K562 (cell line): ENCODE data around the gene PCDHGB1. TPM values are rescaled to one million over a fixed set of nuclear protein-coding genes. Genes with fewer than 3 reads are reported as not detected.

Experiments
- ATAC-seq: fragments of 200-7000 bp; cut with Tn5 transposase; 3 replicates; pipeline ENCODE4 v1.9.1; 2020; ENCODE audit warnings: moderate library complexity
- BruUV-seq: library from RNA; stranded (reverse); fragments of 400-500 nt; replicated peaks from 2 replicates; lab custom pipeline; 2021; lab: Mats Ljungman, UMichigan
- CTCF ChIA-PET: fragments of 300-600 bp; formaldehyde crosslinking; extraction: SDS; loops from one replicate; lab custom pipeline; 2021; ENCODE audit warnings: low intra/inter-chr PET ratio; lab: Yijun Ruan, JAX
- POLR2A ChIA-PET: fragments of 300-600, 350-650 bp; sonication (Branson Sonifier 250); formaldehyde crosslinking; extraction: SDS; loops from one replicate; lab custom pipeline; 2021; ENCODE audit warnings: antibody characterized with exemption, inconsistent platforms; lab: Yijun Ruan, JAX
- DNase-seq, 4 experiments: peaks; one replicate each; pipeline versions ENCODE4 v3.0.0 to v3.0.0-alpha.2; 2011 to 2018; ENCODE audit warnings: low spot score in 3 of 4, mixed read lengths in 3 of 4; ENCODE audit errors: extremely low read depth in 1 of 4
- FAIRE-seq: peaks from 2 replicates; lab custom pipeline; 2011; peaks lifted over from hg19 to GRCh38; lab: Jason Lieb, UNC
- H2AFZ ChIP-seq: 2 replicates; pipeline ENCODE4 v1.6.0; 2011; ENCODE audit warnings: low read depth, low read length, control low read depth, inconsistent platforms
- H3K27ac ChIP-seq: fragments of 200-600 bp; 3 replicates; pipeline ENCODE4 v1.8.0; 2011; ENCODE audit warnings: low read depth, mild to moderate bottlenecking, control low read depth, inconsistent platforms, low read length, moderate library complexity, mixed read lengths; ENCODE audit errors: extremely low read depth
- H3K27me3 ChIP-seq, 2 experiments: fragments of 300-600 bp in 1 of 2; 2 replicates in 1 of 2; 3 replicates in 1 of 2; pipeline versions ENCODE4 v1.6.0 to v1.8.0; 2011; ENCODE audit warnings: inconsistent platforms in 2 of 2, low read length in 2 of 2, mild to moderate bottlenecking in 1 of 2, mixed read lengths in 1 of 2, moderate library complexity in 1 of 2; ENCODE audit not compliant: control insufficient read depth in 2 of 2, insufficient read depth in 2 of 2
- H3K36me3 ChIP-seq: fragments of 300-600 bp; 3 replicates; pipeline ENCODE4 v1.8.0; 2011; ENCODE audit warnings: mild to moderate bottlenecking, low read length, inconsistent platforms; ENCODE audit not compliant: control insufficient read depth, insufficient read depth
- H3K4me1 ChIP-seq, 2 experiments: fragments of 200-600 bp in 1 of 2; replicated peaks in 1 of 2; 2 replicates in 1 of 2; 3 replicates in 1 of 2; pipeline versions ENCODE4 v1.5.1 to v1.8.0; 2011; ENCODE audit warnings: inconsistent platforms in 2 of 2, low read length in 2 of 2, mild to moderate bottlenecking in 1 of 2, mixed read lengths in 1 of 2, moderate library complexity in 1 of 2; ENCODE audit not compliant: control insufficient read depth in 2 of 2, insufficient read depth in 2 of 2
- H3K4me2 ChIP-seq: 2 replicates; pipeline ENCODE4 v1.6.1; 2011; ENCODE audit warnings: low read length, control low read depth, inconsistent platforms, mixed read lengths; ENCODE audit not compliant: insufficient read depth
- H3K4me3 ChIP-seq: fragments of 200-600 bp; sonication (generic), shearing (Covaris generic); 2 replicates; pipeline ENCODE4 v1.5.1; 2016; ENCODE audit warnings: control low read depth, inconsistent platforms
- H3K79me2 ChIP-seq: fragments of 200-600 bp; 3 replicates; pipeline ENCODE4 v1.8.0; 2011; ENCODE audit warnings: low read length, inconsistent platforms; ENCODE audit not compliant: control insufficient read depth, insufficient read depth
- H3K9ac ChIP-seq, 2 experiments: 2 replicates each; pipeline versions ENCODE4 v1.6.0 to v1.6.1; 2011; ENCODE audit warnings: low read depth in 2 of 2, low read length in 2 of 2, control low read depth in 1 of 2, inconsistent platforms in 1 of 2, mild to moderate bottlenecking in 1 of 2, mixed read lengths in 1 of 2; ENCODE audit not compliant: insufficient read depth in 1 of 2
- H3K9me1 ChIP-seq: one replicate; pipeline ENCODE4 v1.6.0; 2011; ENCODE audit warnings: inconsistent platforms, mild to moderate bottlenecking, low read length, moderate library complexity; ENCODE audit not compliant: control insufficient read depth, insufficient read depth
- H3K9me3 ChIP-seq: replicated peaks from 2 replicates; pipeline ENCODE4 v1.5.1; 2011; ENCODE audit warnings: low read depth, low read length, inconsistent platforms; ENCODE audit not compliant: control insufficient read depth, insufficient read depth
- H4K20me1 ChIP-seq: replicated peaks from 2 replicates; pipeline ENCODE4 v1.6.1; 2011; ENCODE audit warnings: low read length, inconsistent platforms, mixed read lengths; ENCODE audit not compliant: control insufficient read depth, insufficient read depth
- NRF1 ChIP-seq, 2 experiments: fragments of 450-650 bp; IDR thresholded peaks in 1 of 2; conservative IDR thresholded peaks in 1 of 2; 2 replicates each; pipeline ENCODE4 v1.6.1; 2014; ENCODE audit warnings: mild to moderate bottlenecking in 2 of 2
- RAD21 ChIP-seq, 2 experiments: fragments of 250-450 bp in 1 of 2; fragments of 450-650 bp in 1 of 2; sonication (Bioruptor Pico) in 1 of 2; formaldehyde crosslinking in 1 of 2; IDR thresholded peaks in 1 of 2; conservative IDR thresholded peaks in 1 of 2; 2 replicates each; pipeline versions ENCODE4 v1.4.0 to v1.8.0; 2020 to 2022; ENCODE audit warnings: mild to moderate bottlenecking in 2 of 2, moderate library complexity in 1 of 2
- TBL1XR1 ChIP-seq, 2 experiments: IDR thresholded peaks; 2 replicates each; pipeline ENCODE4 v1.6.1; 2012; ENCODE audit warnings: improper control_type of control experiment in 2 of 2, low read length in 2 of 2, mild to moderate bottlenecking in 1 of 2
- WGBS: fragments of 100-300 bp; shearing (Covaris generic); methylation state at CpG from one replicate; pipeline ENCODE4 v1.1.6; 2016; ENCODE audit warnings: low coverage, mixed read lengths; ENCODE audit not compliant: insufficient coverage; ENCODE audit errors: missing lambda C conversion rate; 5-methylcytosine and 5-hydroxymethylcytosine counted together
- in situ Hi-C: fragments of 300-500 bp; cut with MboI; formaldehyde crosslinking; loops from 4 replicates; pipeline ENCODE4 v1.15.0; 2018; ENCODE audit warnings: inconsistent platforms, mixed read lengths
- intact Hi-C: fragments of 100-400 bp; cut with micrococcal nuclease; formaldehyde crosslinking; loops from 2 replicates; pipeline ENCODE4 v1.14.2; 2022
- polyA plus RNA-seq, 8 experiments: library from polyadenylated mRNA; depleted of rRNA in 4 of 8; stranded (reverse) in 5 of 8; unstranded in 3 of 8; fragments of >200 nt; fragmentation: Nextera tagmentation in 2 of 8; fragmentation: Illumina TruSeq in 1 of 8; extraction: Ambion mirVana in 2 of 8; extraction: Trizol in 1 of 8; gene quantifications; 2 replicates each; pipeline versions ENCODE4 v1.2.1 to v1.2.3, GENCODE V29; 2011 to 2014; ENCODE audit warnings: inconsistent platforms in 1 of 8, missing spikeins in 1 of 8
- total RNA-seq, 7 experiments: library from RNA; depleted of rRNA in 6 of 7; stranded (reverse); fragments of >200 nt in 6 of 7; fragmentation: Illumina TruSeq in 2 of 7; extraction: Trizol in 2 of 7; gene quantifications; 2 replicates each; pipeline versions ENCODE4 v1.2.1 to v1.2.3, GENCODE V29; 2011 to 2021; ENCODE audit warnings: low replicate concordance in 1 of 7
- TF ChIP-seq, protein P1 (sequence below), 3 experiments: IDR thresholded peaks in 2 of 3; conservative IDR thresholded peaks in 1 of 3; 2 replicates each; pipeline ENCODE4 v1.5.1; 2011 to 2012; ENCODE audit warnings: low read length in 3 of 3, mild to moderate bottlenecking in 3 of 3, control low read depth in 2 of 3, improper control_type of control experiment in 1 of 3, inconsistent platforms in 1 of 3, low read depth in 1 of 3, mixed read lengths in 1 of 3, moderate library complexity in 1 of 3; ENCODE audit not compliant: insufficient read depth in 2 of 3

Gene PCDHGB1
- total and polyA plus RNA-seq, 9 of the 15 experiments (the other 6 are each of a cell fraction or from before 2014, with no cell fraction given) = 0.06 to 0.20 (median 0.07) TPM; not detected in 2

DNA sequence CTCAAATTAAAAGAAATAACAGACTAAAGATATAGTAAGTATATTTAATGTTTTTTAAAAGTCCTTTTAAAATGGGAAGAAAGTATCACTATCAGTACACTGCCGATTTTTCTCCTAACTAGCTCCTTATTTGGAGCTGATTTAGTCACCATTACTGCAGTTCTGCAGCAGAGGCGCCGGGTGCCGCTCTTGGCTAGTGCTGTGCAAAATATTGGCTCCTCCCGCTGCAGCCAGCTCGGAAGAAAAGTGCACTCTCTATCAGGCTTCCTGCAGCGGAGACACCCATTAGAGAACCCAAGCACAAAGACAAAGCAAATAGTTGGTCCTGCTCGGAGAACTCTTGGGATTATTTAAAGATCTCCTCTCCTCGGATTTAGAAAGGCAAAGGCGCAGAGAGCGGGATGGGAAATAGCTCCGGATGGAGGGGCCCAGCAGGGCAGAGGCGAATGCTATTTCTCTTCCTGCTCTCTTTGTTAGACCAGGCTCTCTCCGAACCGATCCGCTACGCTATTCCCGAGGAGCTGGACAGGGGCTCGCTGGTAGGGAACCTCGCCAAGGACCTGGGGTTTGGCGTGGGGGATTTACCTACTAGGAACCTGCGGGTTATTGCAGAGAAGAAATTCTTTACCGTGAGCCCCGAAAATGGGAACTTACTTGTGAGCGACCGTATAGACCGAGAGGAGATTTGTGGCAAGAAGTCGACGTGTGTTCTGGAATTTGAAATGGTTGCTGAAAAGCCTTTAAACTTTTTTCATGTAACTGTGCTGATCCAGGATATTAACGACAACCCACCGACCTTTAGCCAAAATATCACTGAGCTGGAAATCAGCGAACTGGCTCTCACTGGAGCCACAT is 20.3 kb downstream of the PCDHGB1 start, which contains the start of gene PCDHGB3 (continued):
- TF ChIP-seq, protein P1, sequence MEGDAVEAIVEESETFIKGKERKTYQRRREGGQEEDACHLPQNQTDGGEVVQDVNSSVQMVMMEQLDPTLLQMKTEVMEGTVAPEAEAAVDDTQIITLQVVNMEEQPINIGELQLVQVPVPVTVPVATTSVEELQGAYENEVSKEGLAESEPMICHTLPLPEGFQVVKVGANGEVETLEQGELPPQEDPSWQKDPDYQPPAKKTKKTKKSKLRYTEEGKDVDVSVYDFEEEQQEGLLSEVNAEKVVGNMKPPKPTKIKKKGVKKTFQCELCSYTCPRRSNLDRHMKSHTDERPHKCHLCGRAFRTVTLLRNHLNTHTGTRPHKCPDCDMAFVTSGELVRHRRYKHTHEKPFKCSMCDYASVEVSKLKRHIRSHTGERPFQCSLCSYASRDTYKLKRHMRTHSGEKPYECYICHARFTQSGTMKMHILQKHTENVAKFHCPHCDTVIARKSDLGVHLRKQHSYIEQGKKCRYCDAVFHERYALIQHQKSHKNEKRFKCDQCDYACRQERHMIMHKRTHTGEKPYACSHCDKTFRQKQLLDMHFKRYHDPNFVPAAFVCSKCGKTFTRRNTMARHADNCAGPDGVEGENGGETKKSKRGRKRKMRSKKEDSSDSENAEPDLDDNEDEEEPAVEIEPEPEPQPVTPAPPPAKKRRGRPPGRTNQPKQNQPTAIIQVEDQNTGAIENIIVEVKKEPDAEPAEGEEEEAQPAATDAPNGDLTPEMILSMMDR (IDR thresholded peaks at IDR 0.05 in 2 of 3, conservative IDR thresholded peaks at IDR 0.05 in 1 of 3; ENCODE audit: insufficient read depth in 2 of 3, low read depth in 1 of 3, low read length in 3 of 3) = peak; percentile 64 to 70 (median 67)
- TF ChIP-seq RAD21 (CRISPR knock-in tag; conservative IDR thresholded peaks at IDR 0.05 in 1 of 2, IDR thresholded peaks at IDR 0.05 in 1 of 2) = peak; percentile 48 to 55

DNA sequence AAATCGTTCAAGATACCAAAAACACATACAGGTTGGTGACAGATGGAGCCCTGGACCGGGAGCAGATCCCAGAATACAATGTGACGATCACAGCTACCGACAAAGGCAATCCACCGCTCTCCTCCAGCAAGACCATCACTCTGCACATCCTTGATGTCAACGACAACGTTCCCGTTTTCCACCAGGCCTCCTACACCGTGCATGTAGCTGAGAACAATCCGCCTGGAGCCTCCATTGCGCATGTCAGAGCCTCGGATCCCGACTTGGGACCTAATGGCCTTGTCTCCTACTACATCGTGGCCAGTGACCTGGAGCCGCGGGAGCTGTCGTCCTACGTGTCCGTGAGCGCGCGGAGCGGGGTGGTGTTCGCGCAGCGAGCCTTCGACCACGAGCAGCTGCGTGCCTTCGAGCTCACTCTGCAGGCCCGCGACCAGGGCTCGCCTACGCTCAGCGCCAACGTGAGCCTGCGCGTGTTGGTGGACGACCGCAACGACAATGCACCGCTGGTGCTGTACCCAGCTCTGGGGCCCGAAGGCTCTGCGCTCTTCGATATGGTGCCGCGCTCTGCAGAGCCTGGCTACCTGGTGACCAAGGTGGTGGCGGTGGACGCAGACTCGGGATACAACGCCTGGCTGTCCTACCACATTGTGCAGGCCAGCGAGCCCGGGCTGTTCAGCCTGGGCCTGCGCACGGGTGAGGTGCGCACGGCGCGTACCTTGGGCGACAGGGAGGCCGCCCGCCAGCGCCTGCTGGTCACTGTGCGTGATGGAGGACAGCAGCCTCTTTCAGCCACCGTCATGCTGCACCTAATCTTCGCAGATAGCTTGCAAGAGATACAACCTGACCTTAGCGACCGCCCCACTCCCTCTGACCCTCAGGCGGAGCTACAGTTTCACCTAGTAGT is 21.9 kb downstream of the PCDHGB1 start:
- peaks cover 0 to 7% of the 10 kb centered on the region in 2 experiments; a peak in 1 of 5 replicates for H3K4me1 ChIP-seq
- peak; percentile 50 to 59; a peak in 3 of 4 replicates for TF ChIP-seq NRF1 (conservative IDR thresholded peaks at IDR 0.05 in 1 of 2, IDR thresholded peaks at IDR 0.05 in 1 of 2)
- TF ChIP-seq TBL1XR1 (IDR thresholded peaks at IDR 0.05; ENCODE audit: low read length in 2 of 2) = no peak
- TF ChIP-seq, all 486 proteins: peak for 1
- intact Hi-C loops = loop anchor here (5.0 kb wide), 1 partner anchor 45 kb away; no protein-coding TSS in a partner anchor
- no peak overlapping the region for H3K27ac ChIP-seq
- no peaks in the 10 kb centered on the region for H3K9me1 ChIP-seq
- ChIA-PET CTCF (no interaction called here), POLR2A (interaction anchor here (0.6 kb wide), 1 partner anchor 1331 kb away, joined by 3 read pairs; no protein-coding TSS in a partner anchor)
- no peaks in the 10 kb centered on the region for H3K79me2 ChIP-seq
- no peak overlapping the region for H2AFZ ChIP-seq
- in situ Hi-C loops = no loop called here
- H3K27me3 ChIP-seq = peaks cover 4 to 38% of the 10 kb centered on the region in 2 experiments
- FAIRE-seq (no peak), DNase-seq (no peak), ATAC-seq (no peak)
- no TSS peak for BruUV-seq
- no peak overlapping the region for H3K9ac ChIP-seq
- H3K4me3 ChIP-seq = no peak overlapping the region
- WGBS = 28% methylated on average over 47 of the region's 69 CpGs
- H4K20me1 ChIP-seq = no peaks in the 10 kb centered on the region
- H3K4me2 ChIP-seq = no peak overlapping the region
- H3K36me3 ChIP-seq = no peaks in the 10 kb centered on the region
- no peaks in the 10 kb centered on the region for H3K9me3 ChIP-seq
